ENCODE results near the gene MED26.

MED26 gene

DNA sequence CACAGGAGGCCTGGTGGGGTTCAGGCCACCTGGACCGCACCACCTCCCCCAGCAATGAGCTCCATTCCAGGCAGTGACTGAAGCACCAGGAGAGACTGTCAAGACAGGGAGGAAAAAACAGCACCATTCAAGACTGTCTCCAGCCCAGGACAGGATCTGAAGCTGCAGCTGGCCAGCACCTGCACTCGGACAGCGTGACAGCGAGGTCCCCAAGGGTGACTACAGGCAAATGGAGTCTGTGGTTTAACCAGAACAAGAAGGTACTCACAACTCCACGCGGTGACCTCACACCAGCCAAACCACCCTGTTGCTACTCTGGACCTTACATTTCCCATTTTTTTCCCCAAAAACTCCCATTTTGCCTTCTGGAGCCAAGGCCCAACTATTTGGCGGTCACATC lies 9.8 kb downstream of the MED26 start:
- Histone ChIP-seq H3K27me3 (replicated peaks; ENCODE audit: control insufficient read depth, insufficient read depth, low read length) (no peaks in the 10 kb centered on the region), H3K36me3 (ENCODE audit: control insufficient read depth, insufficient read depth, low read length) (peaks cover 5% of the 10 kb centered on the region), H3K4me3 (replicated peaks; ENCODE audit: low read depth, low read length) (no peak overlapping the region)
- no peak for DNase-seq (ENCODE audit: extremely low read depth, insufficient read length)
- TF ChIP-seq, protein P1, sequence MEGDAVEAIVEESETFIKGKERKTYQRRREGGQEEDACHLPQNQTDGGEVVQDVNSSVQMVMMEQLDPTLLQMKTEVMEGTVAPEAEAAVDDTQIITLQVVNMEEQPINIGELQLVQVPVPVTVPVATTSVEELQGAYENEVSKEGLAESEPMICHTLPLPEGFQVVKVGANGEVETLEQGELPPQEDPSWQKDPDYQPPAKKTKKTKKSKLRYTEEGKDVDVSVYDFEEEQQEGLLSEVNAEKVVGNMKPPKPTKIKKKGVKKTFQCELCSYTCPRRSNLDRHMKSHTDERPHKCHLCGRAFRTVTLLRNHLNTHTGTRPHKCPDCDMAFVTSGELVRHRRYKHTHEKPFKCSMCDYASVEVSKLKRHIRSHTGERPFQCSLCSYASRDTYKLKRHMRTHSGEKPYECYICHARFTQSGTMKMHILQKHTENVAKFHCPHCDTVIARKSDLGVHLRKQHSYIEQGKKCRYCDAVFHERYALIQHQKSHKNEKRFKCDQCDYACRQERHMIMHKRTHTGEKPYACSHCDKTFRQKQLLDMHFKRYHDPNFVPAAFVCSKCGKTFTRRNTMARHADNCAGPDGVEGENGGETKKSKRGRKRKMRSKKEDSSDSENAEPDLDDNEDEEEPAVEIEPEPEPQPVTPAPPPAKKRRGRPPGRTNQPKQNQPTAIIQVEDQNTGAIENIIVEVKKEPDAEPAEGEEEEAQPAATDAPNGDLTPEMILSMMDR (IDR thresholded peaks at IDR 0.05; ENCODE audit: insufficient read depth, low read length, poor library complexity, severe bottlenecking): no peak

DNA sequence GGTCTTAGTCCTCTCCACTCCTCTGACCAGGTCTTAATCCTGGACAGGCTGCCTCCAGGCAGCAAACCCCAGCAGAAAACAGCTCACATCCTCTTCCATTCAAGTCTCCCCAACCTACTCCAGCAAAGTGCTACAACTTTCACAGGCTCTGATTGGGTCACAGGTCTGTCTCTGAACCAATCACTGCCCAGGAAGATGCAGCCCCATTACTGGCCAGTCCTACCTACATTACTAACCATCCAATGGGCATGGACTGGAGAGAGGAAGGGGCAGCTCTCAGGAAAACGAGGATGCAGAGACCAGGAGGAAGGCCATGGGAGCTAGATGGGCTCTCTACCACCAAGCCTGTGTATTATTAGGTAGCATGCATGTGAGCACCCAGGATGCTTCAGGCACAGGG lies 12.2 kb downstream of the MED26 start:
- no peaks in the 10 kb centered on the region for H3K27me3 ChIP-seq (replicated peaks; ENCODE audit: control insufficient read depth, insufficient read depth, low read length)
- TF ChIP-seq, protein P1 (IDR thresholded peaks at IDR 0.05; ENCODE audit: insufficient read depth, low read length, poor library complexity, severe bottlenecking): no peak
- H3K4me3 ChIP-seq (replicated peaks; ENCODE audit: low read depth, low read length): no peak overlapping the region
- DNase-seq (ENCODE audit: extremely low read depth, insufficient read length): no peak
- peaks cover 3% of the 10 kb centered on the region for H3K36me3 ChIP-seq (ENCODE audit: control insufficient read depth, insufficient read depth, low read length)

DNA sequence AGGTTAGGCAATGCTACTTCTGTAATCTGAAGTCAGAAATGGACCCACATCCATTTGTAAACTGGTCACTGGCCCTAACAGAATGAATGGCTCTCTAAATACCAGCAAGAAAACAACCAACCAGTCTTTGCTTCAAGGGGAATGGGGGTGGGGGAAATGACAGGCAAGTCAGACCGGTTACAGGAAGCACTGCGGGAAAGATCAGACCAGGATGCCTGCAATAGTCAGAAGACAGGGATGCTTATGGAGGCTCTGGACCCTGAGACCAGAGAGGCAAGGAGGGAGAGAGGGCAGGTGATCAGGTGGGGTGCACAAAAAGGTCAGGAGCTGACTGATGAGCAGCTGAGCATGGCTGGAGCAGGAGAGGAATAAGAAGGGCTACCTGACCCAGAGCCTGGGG lies 13.1 kb downstream of the MED26 start:
- TF ChIP-seq, protein P1 (IDR thresholded peaks at IDR 0.05; ENCODE audit: insufficient read depth, low read length, poor library complexity, severe bottlenecking): no peak
- no peak for DNase-seq (ENCODE audit: extremely low read depth, insufficient read length)
- H3K4me3 ChIP-seq (replicated peaks; ENCODE audit: low read depth, low read length): no peak overlapping the region

DNA sequence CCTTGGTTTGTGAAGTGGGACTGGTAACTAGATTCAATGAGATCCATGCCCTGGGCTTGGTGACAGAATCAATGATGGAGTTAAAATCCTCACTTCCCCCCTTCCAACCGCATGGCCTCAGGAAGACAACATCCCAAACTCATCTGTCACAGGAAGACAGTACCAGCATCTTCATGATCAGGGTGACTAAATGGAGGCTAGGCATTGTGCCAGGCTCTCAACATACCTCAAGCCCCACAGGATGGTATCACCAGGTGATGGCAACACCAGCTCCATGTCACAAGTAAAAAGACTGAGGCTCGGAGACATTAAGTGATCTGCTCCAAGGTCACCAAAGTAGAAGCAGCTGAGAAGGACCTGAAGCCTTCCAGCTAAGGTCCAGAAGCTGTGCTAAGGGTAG lies 14.2 kb downstream of the MED26 start:
- Histone ChIP-seq H3K36me3 (ENCODE audit: control insufficient read depth, insufficient read depth, low read length) (peaks cover 3% of the 10 kb centered on the region), H3K27me3 (replicated peaks; ENCODE audit: control insufficient read depth, insufficient read depth, low read length) (no peaks in the 10 kb centered on the region), H3K4me3 (replicated peaks; ENCODE audit: low read depth, low read length) (no peak overlapping the region)
- TF ChIP-seq, protein P1 (IDR thresholded peaks at IDR 0.05; ENCODE audit: insufficient read depth, low read length, poor library complexity, severe bottlenecking): no peak
- no peak for DNase-seq (ENCODE audit: extremely low read depth, insufficient read length)

More for the DNA sequence above, 13.1 kb downstream of the MED26 start:
- Histone ChIP-seq H3K27me3 (replicated peaks; ENCODE audit: control insufficient read depth, insufficient read depth, low read length) (no peaks in the 10 kb centered on the region), H3K36me3 (ENCODE audit: control insufficient read depth, insufficient read depth, low read length) (peaks cover 3% of the 10 kb centered on the region)

DNA sequence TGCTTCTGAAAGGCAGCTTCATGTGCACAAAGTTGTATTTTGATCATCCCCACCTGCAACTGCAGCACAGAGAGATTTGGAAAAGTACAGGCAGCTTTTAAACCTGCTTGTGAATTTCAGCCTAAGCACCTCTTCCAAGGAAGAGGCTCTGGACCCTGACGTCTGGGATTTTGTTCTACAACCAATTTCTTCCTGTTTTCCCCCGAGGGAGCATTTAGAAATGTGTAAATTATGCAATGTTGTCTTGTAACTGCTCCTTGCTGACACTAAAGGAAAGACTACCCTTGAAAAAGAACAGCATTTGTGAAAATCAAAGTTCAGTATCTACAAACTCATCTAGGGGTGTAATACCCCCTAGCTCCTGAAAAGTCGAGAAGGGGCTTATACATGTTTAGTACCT lies 15.4 kb downstream of the MED26 start:
- Histone ChIP-seq H3K27me3 (replicated peaks; ENCODE audit: control insufficient read depth, insufficient read depth, low read length) (no peaks in the 10 kb centered on the region), H3K4me3 (replicated peaks; ENCODE audit: low read depth, low read length) (no peak overlapping the region), H3K36me3 (ENCODE audit: control insufficient read depth, insufficient read depth, low read length) (peaks cover 1% of the 10 kb centered on the region; the same call in 1 of the 2 replicates)
- TF ChIP-seq, protein P1 (IDR thresholded peaks at IDR 0.05; ENCODE audit: insufficient read depth, low read length, poor library complexity, severe bottlenecking): no peak
- DNase-seq (ENCODE audit: extremely low read depth, insufficient read length): no peak

DNA sequence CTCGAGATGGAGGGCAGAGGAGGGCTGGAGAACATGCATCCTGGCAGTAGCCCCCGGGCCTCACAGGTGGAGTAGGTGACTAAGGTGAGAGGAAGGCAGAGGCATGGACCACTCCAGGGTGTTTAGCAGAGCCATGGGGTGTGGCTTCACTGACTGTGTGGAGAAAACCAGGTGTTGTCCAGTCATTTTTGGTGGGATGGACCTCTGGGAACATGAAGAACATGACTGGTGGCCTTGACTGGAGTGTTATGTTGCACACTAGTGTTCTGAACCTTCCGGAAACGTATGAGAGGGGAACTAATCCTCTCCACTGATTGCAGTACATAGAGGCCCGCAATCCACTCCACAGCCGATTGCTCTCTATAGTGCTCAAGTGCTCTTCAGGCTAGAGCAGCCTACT lies 16.9 kb downstream of the MED26 start:
- H3K4me3 ChIP-seq (replicated peaks; ENCODE audit: low read depth, low read length): no peak overlapping the region
- TF ChIP-seq, protein P1 (IDR thresholded peaks at IDR 0.05; ENCODE audit: insufficient read depth, low read length, poor library complexity, severe bottlenecking): no peak
- DNase-seq (ENCODE audit: extremely low read depth, insufficient read length): no peak
- no peaks in the 10 kb centered on the region for H3K27me3 ChIP-seq (replicated peaks; ENCODE audit: control insufficient read depth, insufficient read depth, low read length)
- peaks cover 3% of the 10 kb centered on the region for H3K36me3 ChIP-seq (ENCODE audit: control insufficient read depth, insufficient read depth, low read length)
